ENCODE results near the gene GRID2. TPM values are rescaled to one million over a fixed set of nuclear protein-coding genes. Genes with fewer than 3 reads are reported as not detected.

The GRID2 gene
- total and polyA plus RNA-seq, 10 of the 15 experiments (the other 5 are each of a cell fraction or from before 2014, with no cell fraction given): not detected

GRCh38 chr4:92257931-92258857, 45.6 kb upstream of the GRID2 start:
- DNase-seq (ENCODE audit: low read depth, low spot score) (no peak), FAIRE-seq (no peak), ATAC-seq (no peak)
- H3K36me3 ChIP-seq (ENCODE audit: control insufficient read depth in 2 of 2, insufficient read depth in 2 of 2, low read length in 1 of 2): no peaks in the 10 kb centered on the region
- ChIA-PET RAD21 (ENCODE audit: unreplicated experiment) (no interaction called here), CTCF (no interaction called here), POLR2A (no interaction called here), SMC1A (ENCODE audit: uncharacterized antibody, unreplicated experiment) (no interaction called here)
- no peak overlapping the region for H3K27ac ChIP-seq (ENCODE audit: control insufficient read depth, insufficient read depth)
- no peak overlapping the region for H3K4me2 ChIP-seq (ENCODE audit: control insufficient read depth, insufficient read depth)
- no peaks in the 10 kb centered on the region for H3K27me3 ChIP-seq (replicated peaks in 1 of 2; ENCODE audit: control insufficient read depth in 2 of 2, insufficient read depth in 2 of 2, low read length in 1 of 2)
- no peaks in the 10 kb centered on the region for H3K4me1 ChIP-seq (ENCODE audit: control insufficient read depth, insufficient read depth, low read length)
- no peaks in the 10 kb centered on the region for H4K20me1 ChIP-seq (ENCODE audit: control insufficient read depth, insufficient read depth)
- intact Hi-C loops (cut with micrococcal nuclease; ENCODE audit: unreplicated experiment) (no loop called here), in situ Hi-C loops (cut with MboI) (no loop called here)
- BruUV-seq (replicated peaks): no TSS peak
- 0% methylated on average over 1 of the region's 1 CpG for WGBS (ENCODE audit: insufficient coverage, insufficient replicate concordance, low lambda C conversion rate, missing lambda C conversion rate)
- H3K79me2 ChIP-seq (ENCODE audit: control insufficient read depth, insufficient read depth, low read length): no peaks in the 10 kb centered on the region
- no peaks in the 10 kb centered on the region for H3K9me3 ChIP-seq (replicated peaks; ENCODE audit: control insufficient read depth, insufficient read depth, low read length)
- no peak overlapping the region for H3K4me3 ChIP-seq
- no peak overlapping the region for H3K9ac ChIP-seq (ENCODE audit: control insufficient read depth, insufficient read depth, low read length)
- no peak overlapping the region for H2AFZ ChIP-seq (ENCODE audit: control insufficient read depth, low read depth, low read length)
- TF ChIP-seq ZNF622 (IDR thresholded peaks at IDR 0.05): no peak
- TF ChIP-seq NFYA (IDR thresholded peaks at IDR 0.05; ENCODE audit: borderline replicate concordance, low read depth, low read length): no peak
- no peak for TF ChIP-seq JUND (IDR thresholded peaks at IDR 0.05; ENCODE audit: low read depth, low read length)
- no peak for TF ChIP-seq PRDM15 (CRISPR knock-in tag; IDR thresholded peaks at IDR 0.05)
- no peak for TF ChIP-seq FOS (IDR thresholded peaks at IDR 0.05; ENCODE audit: borderline replicate concordance, extremely low read depth, insufficient read length)
- TF ChIP-seq ZNF592 (IDR thresholded peaks at IDR 0.05): no peak
- no peak for TF ChIP-seq MYB (IDR thresholded peaks at IDR 0.05; ENCODE audit: borderline replicate concordance, low read depth, low read length)
- TF ChIP-seq SMAD1 (IDR thresholded peaks at IDR 0.05; ENCODE audit: low read depth, partially characterized antibody): no peak
- TF ChIP-seq POU2F2 (IDR thresholded peaks at IDR 0.05; ENCODE audit: borderline replicate concordance, low read depth, low read length): no peak
- TF ChIP-seq ATF3 (IDR thresholded peaks at IDR 0.05; ENCODE audit: borderline replicate concordance, extremely low read depth, low read depth, low read length): no peak
- TF ChIP-seq IRF3 (IDR thresholded peaks at IDR 0.05): no peak
- no peak for TF ChIP-seq RAD21 (IDR thresholded peaks at IDR 0.05; ENCODE audit: insufficient read depth, low read depth, low read length)
- no peak for TF ChIP-seq TCF3 (IDR thresholded peaks at IDR 0.05; ENCODE audit: borderline replicate concordance, insufficient read depth, low read depth, low read length)
- TF ChIP-seq MTA2 (IDR thresholded peaks at IDR 0.05; ENCODE audit: low read depth): no peak

Measured in GM12878 (cell line).